Natural killer cell (primary cell): ENCODE data around the gene BAZ2A. TPM values are rescaled to one million over a fixed set of nuclear protein-coding genes. Genes with fewer than 3 reads are reported as not detected.

Experiments used
- ATAC-seq, 3 donors: fragments of 150-1000 bp in 2 of 3; fragments of 200-7000 bp in 1 of 3; cut with Tn5 transposase; 1 replicate in 1 of 3; 2 replicates in 2 of 3; pipeline ENCODE4 v1.10.0; 2021; ENCODE audit warnings: mild to moderate bottlenecking in 2 of 3, moderate library complexity in 2 of 3
- DNase-seq, 2 donors: peaks; one replicate each; pipeline versions ENCODE4 v3.0.0 to v3.0.0-alpha.2; 2013 to 2021; ENCODE audit warnings: mixed read lengths in 1 of 2
- H3K27ac ChIP-seq: one replicate; pipeline ENCODE4 v1.5.1; 2013; ENCODE audit warnings: mild to moderate bottlenecking, low read length
- H3K27me3 ChIP-seq: one replicate; pipeline ENCODE4 v1.6.1; 2013; ENCODE audit warnings: low read length; ENCODE audit not compliant: control insufficient read depth, insufficient read depth
- H3K36me3 ChIP-seq: one replicate; pipeline ENCODE4 v1.6.1; 2013; ENCODE audit warnings: low read length; ENCODE audit not compliant: control insufficient read depth, insufficient read depth
- H3K4me1 ChIP-seq: one replicate; pipeline ENCODE4 v1.6.1; 2013; ENCODE audit warnings: low read length; ENCODE audit not compliant: control insufficient read depth, insufficient read depth
- H3K4me3 ChIP-seq: one replicate; pipeline ENCODE4 v1.5.1; 2013; ENCODE audit warnings: low read length
- H3K9me3 ChIP-seq: one replicate; pipeline ENCODE4 v1.6.1; 2013; ENCODE audit warnings: low read length; ENCODE audit not compliant: control insufficient read depth, insufficient read depth
- H3K27ac Mint-ChIP-seq, 2 donors: one replicate each; pipeline ENCODE4 v1.8.0; 2022; ENCODE audit warnings: mild to moderate bottlenecking in 2 of 2, mixed read lengths in 2 of 2, moderate library complexity in 1 of 2
- H3K27me3 Mint-ChIP-seq, 2 donors: one replicate each; pipeline ENCODE4 v1.8.0; 2022; ENCODE audit warnings: low read depth in 2 of 2, mixed read lengths in 2 of 2
- H3K36me3 Mint-ChIP-seq: one replicate; pipeline ENCODE4 v1.8.0; 2022; ENCODE audit warnings: mixed read lengths
- H3K4me1 Mint-ChIP-seq, 2 donors: one replicate each; pipeline ENCODE4 v1.8.0; 2022; ENCODE audit warnings: mixed read lengths in 2 of 2
- H3K4me3 Mint-ChIP-seq: one replicate; pipeline ENCODE4 v1.8.0; 2022; ENCODE audit warnings: mild to moderate bottlenecking, moderate library complexity, mixed read lengths
- H3K9me3 Mint-ChIP-seq, 2 donors: one replicate each; pipeline ENCODE4 v1.8.0; 2022; ENCODE audit warnings: mixed read lengths in 2 of 2
- CTCF ChIP-seq: fragments of 200-600 bp; IDR thresholded peaks from one replicate; pipeline ENCODE4 v1.8.0; 2022; ENCODE audit warnings: antibody characterized with exemption
- WGBS: methylation state at CpG from one replicate; pipeline ENCODE4 v1.1.7; 2013; ENCODE audit warnings: missing lambda C conversion rate; ENCODE audit not compliant: insufficient coverage; 5-methylcytosine and 5-hydroxymethylcytosine counted together
- intact Hi-C: fragments of 100-400 bp; cut with micrococcal nuclease; formaldehyde crosslinking; loops from one replicate; pipeline ENCODE4 v1.14.2; 2022
- total RNA-seq, 4 donors: library from RNA; stranded (reverse); fragments of 120-200 nt in 1 of 4; gene quantifications; one replicate each; pipeline versions ENCODE4 v1.2.3 to v1.2.4, GENCODE V29; 2013 to 2022

The BAZ2A gene
- total RNA-seq, 3 donors from 2014 or later (not counting 1 experiment from before 2014, with no cell fraction given), result 320 to 354 (median 325) TPM

- H3K4me1 Mint-ChIP-seq, result peaks cover 0 to 15% of the 10 kb centered on the region in 2 donors
- no peak overlapping the region for H3K4me3 Mint-ChIP-seq
- intact Hi-C loops, result loop anchor here (1.0 kb wide), 1 partner anchor 81 kb away; no protein-coding TSS in a partner anchor
- ATAC-seq (peak; percentile 72 to 90 (median 78)), DNase-seq (peak; percentile 58 to 78)
- no peaks in the 10 kb centered on the region for H3K9me3 ChIP-seq
- H3K4me3 ChIP-seq, result no peak overlapping the region
- no peaks in the 10 kb centered on the region for H3K4me1 ChIP-seq
- no peaks in the 10 kb centered on the region for H3K9me3 Mint-ChIP-seq
- no peaks in the 10 kb centered on the region for H3K27me3 Mint-ChIP-seq
- 74% methylated on average over 8 of the region's 8 CpGs for WGBS
- peak overlapping the region in 1 of 2 donors; percentile 15 for H3K27ac Mint-ChIP-seq
- peaks cover 25% of the 10 kb centered on the region for H3K36me3 ChIP-seq
- peaks cover 19% of the 10 kb centered on the region for H3K36me3 Mint-ChIP-seq
- H3K27ac ChIP-seq, result no peak overlapping the region
- H3K27me3 ChIP-seq, result no peaks in the 10 kb centered on the region
- TF ChIP-seq CTCF, result peak; percentile 75
Observed at GRCh38 chr12:56593909-56594621, 36.1 kb downstream of the BAZ2A start.

DNA sequence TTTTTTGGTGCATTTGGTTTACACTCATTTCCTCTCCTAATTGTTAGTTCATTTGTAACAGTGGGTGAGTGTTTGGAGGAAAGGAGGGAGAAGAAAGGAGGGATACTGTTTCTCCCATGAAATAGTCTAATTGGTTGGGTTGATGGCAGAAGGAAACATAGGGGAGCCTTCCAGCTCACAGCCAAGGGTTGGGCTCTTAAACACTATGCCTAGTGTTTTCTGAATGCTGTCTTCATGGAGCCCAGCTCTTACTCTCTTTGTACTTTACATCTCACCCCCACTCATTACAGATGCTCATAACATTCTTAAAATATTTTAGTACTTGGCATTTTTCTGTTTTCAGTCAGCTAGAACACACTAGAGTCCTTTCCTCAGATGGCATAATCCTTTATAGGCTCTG lies 38.2 kb downstream of the BAZ2A start:
- Mint-ChIP-seq H3K4me3 (no peak overlapping the region), H3K27me3 (no peaks in the 10 kb centered on the region), H3K27ac (no peak overlapping the region), H3K9me3 (no peaks in the 10 kb centered on the region), H3K4me1 (peaks cover 0 to 7% of the 10 kb centered on the region in 2 donors), H3K36me3 (peaks cover 6% of the 10 kb centered on the region)
- TF ChIP-seq CTCF, result no peak
- Histone ChIP-seq H3K9me3 (no peaks in the 10 kb centered on the region), H3K36me3 (peaks cover 5% of the 10 kb centered on the region), H3K27ac (no peak overlapping the region), H3K27me3 (no peaks in the 10 kb centered on the region), H3K4me3 (no peak overlapping the region), H3K4me1 (no peaks in the 10 kb centered on the region)
- no peak for DNase-seq
- ATAC-seq, result no peak
- intact Hi-C loops, result no loop called here

- Histone ChIP-seq H3K27ac (no peak overlapping the region), H3K4me1 (no peaks in the 10 kb centered on the region), H3K9me3 (no peaks in the 10 kb centered on the region), H3K27me3 (no peaks in the 10 kb centered on the region), H3K4me3 (no peak overlapping the region), H3K36me3 (peaks cover 2% of the 10 kb centered on the region)
- H3K36me3 Mint-ChIP-seq, result peaks cover 6% of the 10 kb centered on the region
- H3K9me3 Mint-ChIP-seq, result no peaks in the 10 kb centered on the region
- peaks cover 0 to 4% of the 10 kb centered on the region in 2 donors for H3K4me1 Mint-ChIP-seq
- no peak for TF ChIP-seq CTCF
- no peak overlapping the region for H3K4me3 Mint-ChIP-seq
- no peaks in the 10 kb centered on the region for H3K27me3 Mint-ChIP-seq
- DNase-seq (no peak), ATAC-seq (no peak)
- H3K27ac Mint-ChIP-seq, result no peak overlapping the region
- WGBS, result 96% methylated on average over 5 of the region's 5 CpGs
- intact Hi-C loops, result no loop called here
Observed at GRCh38 chr12:56591126-56591525, 39.0 kb downstream of the BAZ2A start.
